ENCODE measurements around the gene APOE. TPM values are rescaled to one million over a fixed set of nuclear protein-coding genes. Genes with fewer than 3 reads are reported as not detected.

Gene APOE
- total RNA-seq: 1.2 and 3.1 TPM in 2 replicates

DNA sequence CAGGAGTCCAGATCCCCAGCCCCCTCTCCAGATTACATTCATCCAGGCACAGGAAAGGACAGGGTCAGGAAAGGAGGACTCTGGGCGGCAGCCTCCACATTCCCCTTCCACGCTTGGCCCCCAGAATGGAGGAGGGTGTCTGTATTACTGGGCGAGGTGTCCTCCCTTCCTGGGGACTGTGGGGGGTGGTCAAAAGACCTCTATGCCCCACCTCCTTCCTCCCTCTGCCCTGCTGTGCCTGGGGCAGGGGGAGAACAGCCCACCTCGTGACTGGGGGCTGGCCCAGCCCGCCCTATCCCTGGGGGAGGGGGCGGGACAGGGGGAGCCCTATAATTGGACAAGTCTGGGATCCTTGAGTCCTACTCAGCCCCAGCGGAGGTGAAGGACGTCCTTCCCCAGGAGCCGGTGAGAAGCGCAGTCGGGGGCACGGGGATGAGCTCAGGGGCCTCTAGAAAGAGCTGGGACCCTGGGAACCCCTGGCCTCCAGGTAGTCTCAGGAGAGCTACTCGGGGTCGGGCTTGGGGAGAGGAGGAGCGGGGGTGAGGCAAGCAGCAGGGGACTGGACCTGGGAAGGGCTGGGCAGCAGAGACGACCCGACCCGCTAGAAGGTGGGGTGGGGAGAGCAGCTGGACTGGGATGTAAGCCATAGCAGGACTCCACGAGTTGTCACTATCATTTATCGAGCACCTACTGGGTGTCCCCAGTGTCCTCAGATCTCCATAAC, at the start of gene APOE:
TSS of gene APOE (plus strand) at position 360 of the 724 bp plus-strand sequence. CDS start 829 bp downstream, outside the sequence.

GRCh38 chr19:44891016-44891882, 14.3 kb upstream of the APOE start, which contains the start of gene TOMM40:
Gene TOMM40, plus strand, starts transcription at chr19:44891254. Its CDS starts 162 bp downstream, at chr19:44891416.

DNA sequence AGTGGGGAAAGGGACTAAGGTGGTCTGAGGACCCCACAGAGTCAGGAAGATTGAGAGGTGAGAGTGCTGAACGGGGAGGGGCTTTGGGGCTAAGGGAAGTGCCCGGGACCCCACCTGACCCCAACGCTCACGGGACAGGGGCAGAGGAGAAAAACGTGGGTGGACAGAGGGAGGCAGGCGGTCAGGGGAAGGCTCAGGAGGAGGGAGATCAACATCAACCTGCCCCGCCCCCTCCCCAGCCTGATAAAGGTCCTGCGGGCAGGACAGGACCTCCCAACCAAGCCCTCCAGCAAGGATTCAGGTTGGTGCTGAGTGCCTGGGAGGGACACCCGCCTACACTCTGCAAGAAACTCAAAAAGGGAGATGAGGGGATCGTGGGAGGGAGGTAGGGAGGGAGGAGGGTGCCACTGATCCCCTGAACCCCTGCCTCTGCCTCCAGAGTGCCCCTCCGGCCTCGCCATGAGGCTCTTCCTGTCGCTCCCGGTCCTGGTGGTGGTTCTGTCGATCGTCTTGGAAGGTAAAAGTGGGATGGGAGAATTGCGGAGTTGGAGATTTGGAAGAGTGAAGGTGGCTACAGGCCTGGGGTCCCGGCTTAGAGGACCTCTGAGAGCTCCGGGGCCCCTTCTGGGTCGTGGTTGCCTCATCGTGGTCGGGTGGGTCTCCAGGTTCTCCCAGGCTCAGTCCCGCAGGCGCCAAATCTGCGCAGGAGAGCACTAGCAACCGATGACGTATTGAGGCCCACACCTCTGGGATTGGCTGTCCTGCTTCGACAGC, 9.0 kb downstream of the APOE start, which contains the start of gene APOC1:
TSS of gene APOC1 (plus strand) at position 176 of the 774 bp plus-strand sequence. CDS start at position 460, 284 bp downstream.

DNA sequence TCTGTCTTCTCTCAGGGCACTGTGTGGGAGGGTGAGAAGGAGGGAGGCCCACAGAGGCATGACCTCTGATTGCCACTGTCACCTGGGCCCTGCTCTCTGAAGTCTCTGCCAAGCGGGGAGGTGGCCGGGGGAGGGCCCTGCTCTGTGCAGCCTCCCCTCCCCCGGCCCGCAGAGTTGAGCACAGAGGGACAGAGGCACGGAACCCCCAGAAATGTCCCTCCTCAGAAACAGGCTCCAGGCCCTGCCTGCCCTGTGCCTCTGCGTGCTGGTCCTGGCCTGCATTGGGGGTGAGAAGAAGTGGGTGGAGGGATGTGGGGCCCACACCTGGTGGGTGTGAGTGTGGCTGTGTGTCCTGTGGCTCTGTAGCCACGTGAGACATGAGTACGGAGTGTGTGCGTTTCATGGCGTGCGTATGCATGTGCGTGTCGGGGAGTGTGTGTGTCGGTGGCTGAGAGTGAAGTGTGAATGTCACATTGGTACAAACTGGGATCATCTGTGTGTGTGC, 36.5 kb downstream of the APOE start, which contains the start of gene APOC4:
TSS of gene APOC4 (plus strand) at position 171 of the 505 bp plus-strand sequence. CDS start at position 212, 41 bp downstream.

GRCh38 chr19:44954649-44955504, 49.3 kb downstream of the APOE start, which contains the start of gene CLPTM1:
Gene CLPTM1, plus strand, starts transcription at chr19:44955380. Its CDS starts 16 bp downstream, at chr19:44955396.

Other genes with a start within 250 kb of the APOE start
- 3.9 and 5.1 TPM in 2 replicates for gene CEACAM19, start 234.3 kb upstream of the APOE start, total RNA-seq
- not detected in 2 replicates for gene CEACAM16, start 206.6 kb upstream of the APOE start, total RNA-seq
- gene BCL3, start 157.1 kb upstream of the APOE start, total RNA-seq: 23.0 and 27.9 TPM in 2 replicates
- not detected in 2 replicates for gene CBLC, start 127.9 kb upstream of the APOE start, total RNA-seq
- 22.6 and 33.0 TPM in 2 replicates for gene BCAM, start 96.7 kb upstream of the APOE start, total RNA-seq
- gene NECTIN2, start 59.5 kb upstream of the APOE start, total RNA-seq: 237 and 256 TPM in 2 replicates
- 120 and 129 TPM in 2 replicates for gene TOMM40, start 14.5 kb upstream of the APOE start, total RNA-seq
- 2.1 TPM in 1 of 2 replicates, not detected in the other for gene APOC1, start 8.8 kb downstream of the APOE start, total RNA-seq
- not detected in 2 replicates for gene APOC4, start 36.4 kb downstream of the APOE start, total RNA-seq
- gene APOC2, start 40.3 kb downstream of the APOE start, total RNA-seq: not detected in 2 replicates
- gene CLPTM1, start 49.6 kb downstream of the APOE start, total RNA-seq: 58.2 and 60.5 TPM in 2 replicates
- gene RELB, start 95.7 kb downstream of the APOE start, total RNA-seq: 19.4 and 26.3 TPM in 2 replicates
- gene CLASRP, start 133.2 kb downstream of the APOE start, total RNA-seq: 37.9 and 50.6 TPM in 2 replicates
- 0.54 and 1.2 TPM in 2 replicates for gene ZNF296, start 170.7 kb downstream of the APOE start, total RNA-seq
- 61.6 and 68.9 TPM in 2 replicates for gene GEMIN7, start 173.5 kb downstream of the APOE start, total RNA-seq
- 30.6 and 32.1 TPM in 2 replicates for gene PPP1R37, start 187.4 kb downstream of the APOE start, total RNA-seq